Heart right ventricle (tissue), 16 donors: ENCODE results near the gene IL15RA. TPM values are rescaled to one million over a fixed set of nuclear protein-coding genes. Genes with fewer than 3 reads are reported as not detected.
A peak's percentile ranks its signal among the peaks of the same experiment; 100 is the strongest.
"Not testable (repeated sequence)": the region's sequence is repeated elsewhere in the genome, so short reads cannot be mapped to it uniquely, and the experiment has no call there.

Source experiments
- ATAC-seq, 8 donors: fragments of 200-7000 bp; cut with Tn5 transposase; one replicate each; pipeline ENCODE4 v1.9.1; 2020; ENCODE audit warnings: mild to moderate bottlenecking in 8 of 8, moderate library complexity in 8 of 8, moderate number of reproducible peaks in 1 of 8
- DNase-seq, 2 donors: peaks; one replicate each; pipeline ENCODE4 v3.0.0-alpha.2; 2020
- H3K27ac ChIP-seq, 10 donors: fragments of 200-600 bp; sonication (generic) in 2 of 10; one replicate each; pipeline versions ENCODE4 v1.5.0 to v1.8.0; 2020 to 2022; ENCODE audit warnings: mild to moderate bottlenecking in 3 of 10
- H3K27me3 ChIP-seq, 7 donors: fragments of 200-600 bp; one replicate each; pipeline ENCODE4 v1.8.0; 2021 to 2022; ENCODE audit warnings: mild to moderate bottlenecking in 2 of 7
- H3K36me3 ChIP-seq, 9 donors: fragments of 200-600 bp; sonication (generic) in 1 of 9; one replicate each; pipeline versions ENCODE4 v1.5.0 to v1.8.0; 2020 to 2022; ENCODE audit warnings: mild to moderate bottlenecking in 2 of 9
- H3K4me1 ChIP-seq, 9 donors: fragments of 200-600 bp; sonication (generic) in 1 of 9; one replicate each; pipeline versions ENCODE4 v1.5.0 to v1.8.0; 2020 to 2022; ENCODE audit warnings: mild to moderate bottlenecking in 4 of 9
- H3K4me3 ChIP-seq, 10 donors: fragments of 200-600 bp; sonication (generic) in 2 of 10; one replicate each; pipeline versions ENCODE4 v1.5.0 to v1.8.0; 2020 to 2022; ENCODE audit warnings: mild to moderate bottlenecking in 7 of 10, moderate library complexity in 2 of 10
- H3K9me3 ChIP-seq, 11 donors: fragments of 200-600 bp in 10 of 11; sonication (generic) in 2 of 11; one replicate each; pipeline versions ENCODE4 v1.5.0 to v1.8.0; 2013 to 2022; ENCODE audit warnings: mild to moderate bottlenecking in 2 of 11, control low read depth in 1 of 11, moderate library complexity in 1 of 11
- CTCF ChIP-seq, 9 donors: fragments of 200-600 bp; sonication (generic) in 2 of 9; IDR thresholded peaks; one replicate each; pipeline versions ENCODE4 v1.5.0 to v1.8.0; 2021 to 2022; ENCODE audit warnings: antibody characterized with exemption in 9 of 9, mild to moderate bottlenecking in 5 of 9, moderate library complexity in 1 of 9
- WGBS, 2 donors: extraction: QIAGEN DNeasy Blood & Tissue Kit; methylation state at CpG; one replicate each; pipeline ENCODE4 v1.1.7; 2013; ENCODE audit warnings: inconsistent platforms in 1 of 2; 5-methylcytosine and 5-hydroxymethylcytosine counted together
- intact Hi-C, 10 donors: fragments of 100-400 bp; cut with DNase I; formaldehyde crosslinking; loops; one replicate each; pipeline versions ENCODE4 v1.11.1 to v1.14.2; 2022
- polyA plus RNA-seq, 2 donors: library from polyadenylated mRNA; stranded (reverse); fragments of 200-250 nt; gene quantifications; one replicate each; pipeline ENCODE4 v1.2.3, GENCODE V29; 2013
- total RNA-seq, 10 donors: library from RNA; stranded (reverse); fragmentation: NEBNext Ultra II Directional in 3 of 10; extraction: Animal tissue kit (Norgen Biotek cat#: 25700) in 3 of 10; gene quantifications; one replicate each; pipeline versions ENCODE4 v1.2.1 to v1.2.4, GENCODE V29; 2021 to 2023
- donor health status: Arrhythmogenic right ventricular cardiomyopathy.
- donor health status: ischemic (EF 13 %, LVEDD 7.1; RV severe dilation, severe dysfunction).
- donor health status: healthy with polysubstance abuse.
- donor health status: DM: no; HTN: yes; CAD: no.
- donor health status: DM: no; HTN: no; CAD: no.
- donor health status: ischemic (EF 25% LVEDD 6.9; RV normal size, moderate dysfunction).
- donor health status: ischemic (EF 25% LVEDD 5.7; RV mildly dilated, moderate dysfunction).
- donor health status: healthy.
- donor health status: DM: yes; HTN: yes; CAD: no.
- donor health status: Ischemic cardiomyopathy.
- donor health status: ischemic (EF 35%, LVEDD 5.7; RV mildly dilated, moderate dysfunction).
- donor health status: nonischemic (EF 11% LVEDD 7.7; RV severe dilation, severe dysfunction).
- donor health status: DM: yes; HTN: yes; CAD: no.
- donor health status: PGD.
- donor health status: ischemic (EF 29% LVEDD 5.4; RV normal size, mild dysfunction).
- donor health status: nonischemic (EF 23%, LVEDD 6.1; RV moderate dilation, normal function).

IL15RA gene
- total and polyA plus RNA-seq, 12 donors: 3.5 to 21.0 (median 5.8) TPM

- H3K4me3 ChIP-seq: no peak overlapping the region
- 92% methylated on average over 17 of the region's 17 CpGs for WGBS, 2 donors
- peaks cover 14 to 79% (median 51%) of the 10 kb centered on the region in 9 donors for H3K4me1 ChIP-seq
- no peak for TF ChIP-seq CTCF (IDR thresholded peaks at IDR 0.05)
- H3K36me3 ChIP-seq: peaks cover 0 to 8% (median 0%) of the 10 kb centered on the region in 9 donors
- no peaks in the 10 kb centered on the region for H3K9me3 ChIP-seq
- no peak for ATAC-seq
- H3K27me3 ChIP-seq: no peaks in the 10 kb centered on the region
- intact Hi-C loops: loop anchor here in 4 of 10 donors (5.0 to 10.0 kb wide), 4 partner anchors 67 to 140 kb away; partner anchors contain the start of gene RBM17 (in 4 of the 4)
- peak overlapping the region in 3 of 10 donors; percentile 85 to 96 (median 93) for H3K27ac ChIP-seq
- DNase-seq: no peak
Measured at GRCh38 chr10:5947471-5948207, 29.7 kb downstream of the IL15RA start.

- no peak overlapping the region for H3K4me3 ChIP-seq
- H3K36me3 ChIP-seq: no peaks in the 10 kb centered on the region
- intact Hi-C loops: loop anchor here in 4 of 10 donors (5.0 to 10.0 kb wide), 4 partner anchors 68 to 141 kb away; partner anchors contain the start of gene RBM17 (in 4 of the 4)
- ATAC-seq (no peak), DNase-seq (no peak)
- peak overlapping the region in 7 of 10 donors; percentile 76 to 97 (median 93) for H3K27ac ChIP-seq
- H3K27me3 ChIP-seq: no peaks in the 10 kb centered on the region
- H3K4me1 ChIP-seq: peaks cover 14 to 87% (median 60%) of the 10 kb centered on the region in 9 donors
- WGBS, 2 donors: 84 to 89% methylated on average over 8 of the region's 8 CpGs
- no peaks in the 10 kb centered on the region for H3K9me3 ChIP-seq
- TF ChIP-seq CTCF (IDR thresholded peaks at IDR 0.05): no peak
Measured at GRCh38 chr10:5946786-5947185, 30.6 kb downstream of the IL15RA start.

GRCh38 chr10:5946419-5946775, 30.9 kb downstream of the IL15RA start:
- peaks cover 14 to 87% (median 61%) of the 10 kb centered on the region in 9 donors for H3K4me1 ChIP-seq
- peak overlapping the region in 1 of 10 donors; percentile 42 for H3K4me3 ChIP-seq
- DNase-seq, H3K9me3 ChIP-seq, H3K36me3 ChIP-seq, H3K27me3 ChIP-seq, ATAC-seq: not testable (repeated sequence)
- peak overlapping the region; percentile 72 to 97 (median 90) for H3K27ac ChIP-seq
- WGBS, 2 donors: 86 to 90% methylated on average over 10 of the region's 10 CpGs
- intact Hi-C loops: loop anchor here in 4 of 10 donors (5.0 to 10.0 kb wide), 4 partner anchors 68 to 141 kb away; partner anchors contain the start of gene RBM17 (in 4 of the 4)

GRCh38 chr10:5945561-5946418, 31.6 kb downstream of the IL15RA start:
- 43 to 55% methylated on average over 21 of the region's 21 CpGs for WGBS, 2 donors
- peak; percentile 20 to 61 (median 47) for ATAC-seq
- no peak for TF ChIP-seq CTCF (IDR thresholded peaks at IDR 0.05)

More at GRCh38 chr10:5945561-5946418, 31.6 kb downstream of the IL15RA start:
- intact Hi-C loops: loop anchor here in 5 of 10 donors (2.0 to 10.0 kb wide), 6 partner anchors 31 to 142 kb away; partner anchors contain the start of genes RBM17 (in 4 of the 5) and IL15RA (in 2 of the 5)
- Histone ChIP-seq H3K4me1 (peaks cover 14 to 87% (median 61%) of the 10 kb centered on the region in 9 donors), H3K27ac (peak overlapping the region; percentile 72 to 97 (median 90)), H3K4me3 (peak overlapping the region in 7 of 10 donors; percentile 31 to 43 (median 35)), H3K9me3 (no peaks in the 10 kb centered on the region), H3K27me3 (no peaks in the 10 kb centered on the region), H3K36me3 (no peaks in the 10 kb centered on the region)
- peak; percentile 68 to 77 for DNase-seq
